OCI-LY7 (cell line): Measurements from ENCODE around the gene FUCA2. TPM values are rescaled to one million over a fixed set of nuclear protein-coding genes. Genes with fewer than 3 reads are reported as not detected.

Experiments
- BruUV-seq: library from RNA; stranded (reverse); fragments of 400-500 nt; replicated peaks from 2 replicates; lab custom pipeline; 2021; lab: Mats Ljungman, UMichigan
- CTCF ChIA-PET: fragments of 300-600 bp; sonication (Branson Sonifier 250); formaldehyde crosslinking; loops from one replicate; lab custom pipeline; 2022; ENCODE audit warnings: antibody characterized with exemption; ENCODE audit not compliant: unreplicated experiment; lab: Charles Lee
- POLR2A ChIA-PET: fragments of 300-600 bp; sonication (Branson Sonifier 250); formaldehyde crosslinking; loops from one replicate; lab custom pipeline; 2022; ENCODE audit warnings: antibody characterized with exemption; lab: Charles Lee
- DNase-seq: peaks from one replicate; pipeline ENCODE4 v3.0.0-alpha.2; 2015; ENCODE audit warnings: low spot score
- H2AFZ ChIP-seq: fragments of 200-600 bp; sonication (generic), shearing (Covaris generic); 2 replicates; pipeline ENCODE4 v1.6.1; 2014; ENCODE audit warnings: mild to moderate bottlenecking, antibody characterized with exemption, low read length, moderate library complexity
- H3K27ac ChIP-seq: fragments of 200-600 bp; sonication (generic); 2 replicates; pipeline ENCODE4 v1.5.1; 2014; ENCODE audit warnings: mixed run types, low read depth, mild to moderate bottlenecking, moderate library complexity, low read length, inconsistent platforms; ENCODE audit not compliant: poor library complexity, severe bottlenecking
- H3K36me3 ChIP-seq: fragments of 200-600 bp; sonication (generic); 2 replicates; pipeline ENCODE4 v1.6.1; 2014; ENCODE audit warnings: mild to moderate bottlenecking, antibody characterized with exemption, low read length, moderate library complexity, mixed read lengths; ENCODE audit not compliant: insufficient read depth
- H3K4me1 ChIP-seq: fragments of 200-600 bp; sonication (generic); 2 replicates; pipeline ENCODE4 v1.5.1; 2014; ENCODE audit warnings: mild to moderate bottlenecking, low read length; ENCODE audit not compliant: insufficient read depth, poor library complexity, severe bottlenecking
- H3K4me2 ChIP-seq: fragments of 200-600 bp; sonication (generic); 2 replicates; pipeline ENCODE4 v1.6.1; 2014; ENCODE audit warnings: mild to moderate bottlenecking, low read length
- H3K4me3 ChIP-seq: fragments of 200-600 bp; sonication (generic); 2 replicates; pipeline ENCODE4 v1.5.1; 2014; ENCODE audit warnings: mild to moderate bottlenecking, low read depth, low read length; ENCODE audit not compliant: poor library complexity, severe bottlenecking
- H3K79me2 ChIP-seq: fragments of 200-600 bp; sonication (generic); 2 replicates; pipeline ENCODE4 v1.6.1; 2016; ENCODE audit warnings: low read depth, mild to moderate bottlenecking, low read length, moderate library complexity, mixed read lengths; ENCODE audit not compliant: insufficient read depth
- H3K9me2 ChIP-seq: fragments of 200-600 bp; sonication (generic); 2 replicates; pipeline ENCODE4 v1.6.1; 2016; ENCODE audit warnings: mild to moderate bottlenecking, low read length, mixed read lengths; ENCODE audit not compliant: insufficient read depth
- H3K9me3 ChIP-seq: fragments of 200-600 bp; sonication (generic); 2 replicates; pipeline ENCODE4 v1.6.1; 2014; ENCODE audit warnings: mild to moderate bottlenecking, mixed run types, low read length, mixed read lengths
- H4K20me1 ChIP-seq: fragments of 200-600 bp; sonication (generic); 2 replicates; pipeline ENCODE4 v1.6.1; 2014; ENCODE audit warnings: mild to moderate bottlenecking, antibody characterized with exemption, low read length, moderate library complexity, mixed read lengths; ENCODE audit not compliant: insufficient read depth
- CTCF ChIP-seq: fragments of 200-600 bp; sonication (generic); conservative IDR thresholded peaks from 2 replicates; pipeline ENCODE4 v1.5.1; 2014; ENCODE audit warnings: mild to moderate bottlenecking, antibody characterized with exemption, low read length, moderate library complexity, mixed read lengths
- EZH2phosphoT487 ChIP-seq: fragments of 200-600 bp; sonication (generic); IDR thresholded peaks from 2 replicates; pipeline ENCODE4 v1.6.1; 2018; ENCODE audit warnings: low read depth, borderline replicate concordance, mild to moderate bottlenecking, mixed run types, antibody characterized with exemption, low read length, moderate library complexity, mixed read lengths
- intact Hi-C: fragments of 100-400 bp; cut with micrococcal nuclease; formaldehyde crosslinking; loops from one replicate; pipeline ENCODE4 v1.10.0; 2022; ENCODE audit not compliant: unreplicated experiment
- total RNA-seq, 2 experiments: library from RNA; depleted of rRNA in 1 of 2; stranded (reverse); fragments of >200 nt in 1 of 2; shearing (Covaris generic) in 1 of 2; gene quantifications; 2 replicates each; pipeline ENCODE4 v1.2.3, GENCODE V29; 2014 to 2022

The FUCA2 gene
- total RNA-seq, 2 experiments from 2014 or later, result not detected

GRCh38 chr6:143539106-143539505 lies 27.6 kb upstream of the FUCA2 start:
- H3K9me3 ChIP-seq, result no peaks in the 10 kb centered on the region
- no peaks in the 10 kb centered on the region for H4K20me1 ChIP-seq
- no peak overlapping the region for H3K4me2 ChIP-seq
- TF ChIP-seq EZH2phosphoT487 (no peak), CTCF (no peak)
- H3K4me1 ChIP-seq, result no peaks in the 10 kb centered on the region
- DNase-seq, result no peak
- no peaks in the 10 kb centered on the region for H3K9me2 ChIP-seq
- H3K4me3 ChIP-seq, result no peak overlapping the region
- intact Hi-C loops, result loop anchor here (5.0 kb wide), 1 partner anchor 303 kb away; the partner anchor contains the start of gene LTV1
- ChIA-PET POLR2A (interaction anchor here (0.6 to 1.2 kb wide), 3 partner anchors 10 to 380 kb away, joined by 3 to 5 read pairs (median 3); no protein-coding TSS in a partner anchor), CTCF (no interaction called here)
- H2AFZ ChIP-seq, result no peak overlapping the region
- no peaks in the 10 kb centered on the region for H3K79me2 ChIP-seq
- no peak overlapping the region for H3K27ac ChIP-seq
- H3K36me3 ChIP-seq, result no peaks in the 10 kb centered on the region
- no TSS peak for BruUV-seq

- no peak for TF ChIP-seq CTCF
- TF ChIP-seq EZH2phosphoT487, result no peak
- no TSS peak for BruUV-seq
- no peak for DNase-seq
- H3K79me2 ChIP-seq, result no peaks in the 10 kb centered on the region
- intact Hi-C loops, result loop anchor here (5.0 kb wide), 1 partner anchor 304 kb away; the partner anchor contains the start of gene LTV1
- H3K9me3 ChIP-seq, result no peaks in the 10 kb centered on the region
- no peak overlapping the region for H3K27ac ChIP-seq
- no peaks in the 10 kb centered on the region for H4K20me1 ChIP-seq
- no peak overlapping the region for H2AFZ ChIP-seq
- ChIA-PET CTCF (interaction anchor here (0.6 kb wide), 1 partner anchor 20 kb away, joined by 3 read pairs; no protein-coding TSS in a partner anchor), POLR2A (interaction anchor here (1.2 to 1.4 kb wide), 2 partner anchors 9 to 22 kb away, joined by 3 read pairs; no protein-coding TSS in a partner anchor)
- H3K9me2 ChIP-seq, result no peaks in the 10 kb centered on the region
- no peaks in the 10 kb centered on the region for H3K36me3 ChIP-seq
- H3K4me1 ChIP-seq, result no peaks in the 10 kb centered on the region
- H3K4me2 ChIP-seq, result no peak overlapping the region
- no peak overlapping the region for H3K4me3 ChIP-seq
Measured at GRCh38 chr6:143538374-143538773, 26.9 kb upstream of the FUCA2 start.
